Spleen (tissue), 11 donors: ENCODE measurements around the gene CLEC11A. TPM values are rescaled to one million over a fixed set of nuclear protein-coding genes. Genes with fewer than 3 reads are reported as not detected.

ENCODE experiments used
- DNase-seq: peaks from one replicate; pipeline ENCODE4 v3.0.0-alpha.2; 2020
- H3K27ac ChIP-seq, 8 donors: fragments of 200-600 bp; sonication (generic) in 7 of 8; 1 replicate in 4 of 8; 2 replicates in 4 of 8; pipeline versions ENCODE4 v1.5.0 to v1.8.0; 2016 to 2021; ENCODE audit warnings: inconsistent platforms in 4 of 8, mild to moderate bottlenecking in 4 of 8, moderate library complexity in 1 of 8
- H3K27me3 ChIP-seq, 7 donors: fragments of 200-600 bp; sonication (generic) in 6 of 7; replicated peaks in 1 of 7; 1 replicate in 4 of 7; 2 replicates in 3 of 7; pipeline versions ENCODE4 v1.5.0 to v1.8.0; 2016 to 2021; ENCODE audit warnings: inconsistent platforms in 3 of 7, mild to moderate bottlenecking in 1 of 7
- H3K36me3 ChIP-seq, 6 donors: fragments of 200-600 bp; sonication (generic) in 5 of 6; 1 replicate in 4 of 6; 2 replicates in 2 of 6; pipeline versions ENCODE4 v1.5.0 to v1.8.0; 2016 to 2021; ENCODE audit warnings: inconsistent platforms in 2 of 6
- H3K4me1 ChIP-seq, 6 donors: fragments of 200-600 bp; sonication (generic) in 5 of 6; 1 replicate in 3 of 6; 2 replicates in 3 of 6; pipeline versions ENCODE4 v1.5.0 to v1.8.0; 2016 to 2021; ENCODE audit warnings: inconsistent platforms in 3 of 6
- H3K4me3 ChIP-seq, 8 donors: fragments of 200-600 bp; sonication (generic) in 7 of 8; 1 replicate in 4 of 8; 2 replicates in 4 of 8; pipeline versions ENCODE4 v1.5.0 to v1.8.0; 2016 to 2021; ENCODE audit warnings: inconsistent platforms in 4 of 8, mild to moderate bottlenecking in 4 of 8, moderate library complexity in 2 of 8
- H3K9me3 ChIP-seq, 8 donors: fragments of 200-600 bp; sonication (generic) in 7 of 8; 1 replicate in 4 of 8; 2 replicates in 4 of 8; pipeline versions ENCODE4 v1.5.0 to v1.8.0; 2016 to 2021; ENCODE audit warnings: inconsistent platforms in 4 of 8
- CTCF ChIP-seq, 11 experiments: fragments of 200-600 bp in 7 of 11; fragments of 450-650 bp in 4 of 11; sonication (generic) in 4 of 11; IDR thresholded peaks in 8 of 11; conservative IDR thresholded peaks in 3 of 11; 1 replicate in 7 of 11; 2 replicates in 4 of 11; pipeline versions ENCODE4 v1.4.0 to v1.8.0; 2016 to 2021; ENCODE audit warnings: antibody characterized with exemption in 11 of 11, inconsistent platforms in 4 of 11, mild to moderate bottlenecking in 1 of 11
- POLR2A ChIP-seq, 3 donors: fragments of 450-650 bp; IDR thresholded peaks; one replicate each; pipeline ENCODE4 v1.5.1; 2017; ENCODE audit warnings: antibody characterized with exemption in 3 of 3, mild to moderate bottlenecking in 1 of 3
- POLR2AphosphoS5 ChIP-seq, 3 donors: sonication (generic); formaldehyde crosslinking; IDR thresholded peaks; one replicate each; pipeline ENCODE4 v1.5.1; 2017; ENCODE audit warnings: antibody characterized with exemption in 3 of 3
- WGBS, 5 donors: extraction: QIAGEN DNeasy Blood & Tissue Kit in 3 of 5; methylation state at CpG; one replicate each; pipeline versions ENCODE4 v1.1.5 to v1.1.7; 2013 to 2018; 5-methylcytosine and 5-hydroxymethylcytosine counted together
- intact Hi-C: fragments of 100-400 bp; cut with DNase I; formaldehyde crosslinking; loops from one replicate; pipeline ENCODE4 v1.15.0; 2023; ENCODE audit warnings: low total_unique reads
- polyA plus RNA-seq, 3 donors: library from polyadenylated mRNA; stranded (reverse); fragments of 200-250 nt; gene quantifications; one replicate each; pipeline ENCODE4 v1.2.1, GENCODE V29; 2013
- total RNA-seq, 7 donors: library from RNA; depleted of rRNA in 3 of 7; stranded (reverse); fragments of >200 nt in 3 of 7; fragmentation: NEBNext Ultra II Directional in 4 of 7; extraction: Animal tissue kit (Norgen Biotek cat#: 25700) in 4 of 7; gene quantifications; one replicate each; pipeline versions ENCODE4 v1.1.0 to v1.2.1, GENCODE V29; 2016 to 2021
- donor health status: healthy with polysubstance abuse.
- donor health status: DM: no; HTN: no; CAD: no; lungs with moderate emphysema.
- donor health status: DM: no; HTN: no; CAD: no.
- donor health status: Bipolar disorder and iron deficiency.
- donor health status: healthy.
- donor health status: DM: no; HTN: no; CAD: no.
- donor health status: DM: yes; HTN: yes; CAD: no.

CLEC11A gene
- total and polyA plus RNA-seq, 10 donors, result 6.2 to 10.7 (median 8.9) TPM

GRCh38 chr19:50706387-50706786, 16.8 kb upstream of the CLEC11A start:
- Histone ChIP-seq H3K27ac (no peak overlapping the region), H3K36me3 (no peaks in the 10 kb centered on the region), H3K27me3 (peaks cover 0 to 57% (median 33%) of the 10 kb centered on the region in 7 donors), H3K4me1 (no peaks in the 10 kb centered on the region), H3K9me3 (no peaks in the 10 kb centered on the region), H3K4me3 (no peak overlapping the region)
- no peak for DNase-seq
- intact Hi-C loops, result no loop called here
- 63 to 86% (median 67%) methylated on average over 5 of the region's 5 CpGs for WGBS, 5 donors
- no peak for TF ChIP-seq CTCF (IDR thresholded peaks at IDR 0.05 in 8 of 11, conservative IDR thresholded peaks at IDR 0.05 in 3 of 11)
- no peak for TF ChIP-seq POLR2AphosphoS5 (IDR thresholded peaks at IDR 0.05)

DNA sequence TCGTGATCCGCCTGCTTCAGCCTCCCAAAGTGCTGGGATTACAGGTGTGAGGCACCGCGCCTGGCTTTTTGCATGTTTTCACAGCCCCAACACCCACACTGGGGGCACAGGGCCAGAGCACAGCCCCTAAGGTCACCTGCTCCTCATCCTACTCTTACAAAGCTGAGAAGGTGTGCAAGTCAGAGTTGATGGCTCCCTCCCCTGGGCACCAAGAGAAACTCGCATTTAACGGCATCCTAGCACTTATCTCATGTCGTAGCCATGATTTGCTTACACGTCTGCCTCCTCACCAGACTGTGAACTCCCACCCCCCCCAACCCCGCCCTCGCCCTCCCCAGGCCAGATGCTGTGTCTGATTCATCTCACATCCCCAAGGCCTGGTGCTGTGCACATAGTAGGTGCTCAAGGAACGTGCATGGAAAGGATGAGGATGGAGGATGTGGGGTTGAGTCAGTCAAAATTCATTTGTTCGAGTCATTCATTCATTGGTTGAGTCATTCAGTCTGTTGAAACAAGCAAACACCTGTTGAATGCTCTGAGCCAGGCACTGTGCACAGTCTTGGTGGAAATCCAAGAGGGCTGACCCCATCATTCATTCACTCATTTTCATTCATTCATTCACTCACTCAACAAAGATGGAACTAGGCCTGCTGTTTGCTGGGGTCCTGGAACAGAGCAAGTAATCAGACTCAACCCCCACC, 14.8 kb upstream of the CLEC11A start:
- TF ChIP-seq POLR2AphosphoS5 (IDR thresholded peaks at IDR 0.05), result no peak
- no peak for TF ChIP-seq CTCF (IDR thresholded peaks at IDR 0.05 in 8 of 11, conservative IDR thresholded peaks at IDR 0.05 in 3 of 11)
- TF ChIP-seq POLR2A (IDR thresholded peaks at IDR 0.05), result no peak
- Histone ChIP-seq H3K36me3 (no peaks in the 10 kb centered on the region), H3K9me3 (no peaks in the 10 kb centered on the region), H3K4me1 (no peaks in the 10 kb centered on the region), H3K27me3 (peaks cover 0 to 55% (median 17%) of the 10 kb centered on the region in 7 donors), H3K4me3 (no peak overlapping the region), H3K27ac (no peak overlapping the region)
- 64 to 71% (median 70%) methylated on average over 12 of the region's 12 CpGs for WGBS, 5 donors
- intact Hi-C loops, result no loop called here
- no peak for DNase-seq

DNA sequence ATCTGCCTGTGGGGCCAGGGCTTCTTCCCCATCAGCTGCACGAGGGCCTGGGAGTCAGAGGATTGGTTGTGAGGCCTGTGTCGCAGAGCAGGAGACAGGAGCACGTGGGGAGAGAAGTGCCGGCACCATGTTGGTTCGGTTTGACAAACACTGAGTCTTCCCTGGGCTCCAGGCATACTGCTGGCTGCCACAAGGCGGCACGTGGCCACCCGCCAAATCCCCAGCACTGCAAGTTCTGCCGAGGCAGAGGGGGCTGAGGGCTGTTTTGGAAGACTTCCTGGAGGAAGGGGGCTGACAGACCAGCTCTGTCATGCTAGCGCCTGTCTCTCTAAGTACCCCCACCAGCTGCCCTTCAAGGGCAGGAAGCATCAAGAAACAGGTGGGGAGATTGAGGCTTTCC, 13.1 kb upstream of the CLEC11A start:
- TF ChIP-seq CTCF (IDR thresholded peaks at IDR 0.05 in 8 of 11, conservative IDR thresholded peaks at IDR 0.05 in 3 of 11) (no peak), POLR2A (IDR thresholded peaks at IDR 0.05) (no peak), POLR2AphosphoS5 (IDR thresholded peaks at IDR 0.05) (no peak)
- Histone ChIP-seq H3K4me1 (no peaks in the 10 kb centered on the region), H3K36me3 (no peaks in the 10 kb centered on the region), H3K4me3 (no peak overlapping the region), H3K9me3 (no peaks in the 10 kb centered on the region), H3K27ac (no peak overlapping the region), H3K27me3 (peaks cover 0 to 51% (median 5%) of the 10 kb centered on the region in 7 donors)
- intact Hi-C loops, result no loop called here
- 55 to 65% (median 59%) methylated on average over 2 to 10 of the region's 10 CpGs for WGBS, 5 donors
- no peak for DNase-seq

DNA sequence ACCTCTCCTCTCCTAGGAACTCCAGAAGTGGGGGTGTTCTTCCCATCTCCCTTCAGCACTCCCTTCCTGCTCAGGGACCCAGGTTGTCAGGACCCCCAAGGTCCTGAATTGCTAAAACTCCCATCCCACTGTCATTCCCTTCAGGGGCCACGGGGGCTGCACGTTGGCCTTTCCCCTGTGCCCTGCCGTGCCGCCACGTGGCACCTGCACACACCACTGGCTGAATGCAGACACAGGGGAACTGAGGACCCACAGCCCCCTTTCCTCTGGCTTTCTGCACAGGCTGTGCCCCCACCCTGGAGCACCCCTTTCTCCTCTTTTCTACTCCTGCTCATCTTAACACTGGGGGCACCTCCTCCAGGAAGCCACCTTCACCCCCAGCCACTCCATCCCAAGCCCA, 12.6 kb upstream of the CLEC11A start:
- intact Hi-C loops, result no loop called here
- Histone ChIP-seq H3K9me3 (no peaks in the 10 kb centered on the region), H3K4me1 (no peaks in the 10 kb centered on the region), H3K27me3 (peaks cover 0 to 53% (median 5%) of the 10 kb centered on the region in 7 donors), H3K4me3 (no peak overlapping the region), H3K27ac (no peak overlapping the region), H3K36me3 (no peaks in the 10 kb centered on the region)
- no peak for TF ChIP-seq CTCF (IDR thresholded peaks at IDR 0.05 in 8 of 11, conservative IDR thresholded peaks at IDR 0.05 in 3 of 11)
- no peak for TF ChIP-seq POLR2AphosphoS5 (IDR thresholded peaks at IDR 0.05)
- TF ChIP-seq POLR2A (IDR thresholded peaks at IDR 0.05), result no peak
- DNase-seq, result no peak
- WGBS, 5 donors, result 82 to 88% (median 84%) methylated on average over 5 of the region's 5 CpGs
